H1 (cell line): ENCODE data around the gene SLC25A28. TPM values are rescaled to one million over a fixed set of nuclear protein-coding genes. Genes with fewer than 3 reads are reported as not detected.

ENCODE experiments used
- CREB1 ChIP-seq: IDR thresholded peaks from 2 replicates; pipeline ENCODE4 v1.6.1; 2012; ENCODE audit warnings: inconsistent platforms
- CTCF ChIP-seq, 3 experiments: IDR thresholded peaks; 1 replicate in 2 of 3; 2 replicates in 1 of 3; pipeline versions ENCODE4 v1.5.1 to v1.6.1; 2011; ENCODE audit warnings: low read length in 3 of 3, mild to moderate bottlenecking in 3 of 3, inconsistent platforms in 2 of 3, low read depth in 1 of 3, moderate library complexity in 1 of 3; ENCODE audit not compliant: insufficient read depth in 1 of 3; ENCODE audit errors: control extremely low read depth in 1 of 3
- SP4 ChIP-seq: IDR thresholded peaks from 2 replicates; pipeline ENCODE4 v1.6.1; 2012; ENCODE audit warnings: low read length, inconsistent platforms
- polyA plus RNA-seq, 7 experiments: library from polyadenylated mRNA; depleted of rRNA in 3 of 7; stranded (reverse) in 5 of 7; unstranded in 2 of 7; fragments of >200 nt in 5 of 7; fragments of 200-250 nt in 2 of 7; gene quantifications; 1 replicate in 5 of 7; 2 replicates in 1 of 7; 4 replicates in 1 of 7; pipeline versions ENCODE4 v1.2.1 to v1.2.3, GENCODE V29; 2011 to 2013; ENCODE audit warnings: missing spikeins in 2 of 7, mixed read lengths in 2 of 7
- total RNA-seq: library from RNA; stranded (reverse); fragmentation: NEBNext Ultra II Directional; extraction: Animal tissue kit (Norgen Biotek cat#: 25700); gene quantifications from 2 replicates; pipeline ENCODE4 v1.2.1, GENCODE V29; 2021

The SLC25A28 gene
- total and polyA plus RNA-seq, 2 of the 8 experiments (the other 6 are each of a cell fraction or from before 2014, with no cell fraction given) = 17.2 to 18.5 TPM

- TF ChIP-seq CREB1 (no peak), SP4 (no peak), CTCF (IDR thresholded peaks at IDR 0.05; ENCODE audit: control extremely low read depth in 1 of 3, insufficient read depth in 1 of 3, low read depth in 1 of 3, low read length in 3 of 3) (no peak)
Observed at GRCh38 chr10:99609186-99609585, 11.1 kb downstream of the SLC25A28 start (continued).
